Panc1 (cell line): ENCODE measurements around the gene ACMSD. TPM values are rescaled to one million over a fixed set of nuclear protein-coding genes. Genes with fewer than 3 reads are reported as not detected.

Experiments
- ATAC-seq: fragments of 200-7000 bp; cut with Tn5 transposase; 2 replicates; pipeline ENCODE4 v1.9.1; 2020; ENCODE audit warnings: mild to moderate bottlenecking, moderate library complexity
- BruUV-seq: library from RNA; stranded (reverse); fragments of 400-500 nt; replicated peaks from 2 replicates; lab custom pipeline; 2021; lab: Mats Ljungman, UMichigan
- CTCF ChIA-PET: fragments of 300-600 bp; sonication (Branson Sonifier 250); formaldehyde crosslinking; loops from one replicate; lab custom pipeline; 2022; ENCODE audit warnings: antibody characterized with exemption; lab: Charles Lee
- POLR2A ChIA-PET: fragments of 300-600 bp; sonication (Branson Sonifier 250); formaldehyde crosslinking; loops from one replicate; lab custom pipeline; 2022; ENCODE audit warnings: antibody characterized with exemption; lab: Charles Lee
- DNase-seq: peaks from one replicate; pipeline ENCODE4 v3.0.0-alpha.2; 2010; ENCODE audit warnings: low read depth, low spot score
- H3K27ac ChIP-seq: 2 replicates; pipeline ENCODE4 v1.5.1; 2011; ENCODE audit warnings: mild to moderate bottlenecking, low read length, inconsistent platforms
- H3K27me3 ChIP-seq: fragments of 200-500 bp; sonication (Bioruptor generic); 2 replicates; pipeline ENCODE4 v1.6.0; 2014; ENCODE audit warnings: low read length, inconsistent platforms; ENCODE audit not compliant: control insufficient read depth, insufficient read depth
- H3K36me3 ChIP-seq: fragments of 200-500 bp; sonication (Bioruptor generic); 2 replicates; pipeline ENCODE4 v1.5.1; 2014; ENCODE audit warnings: inconsistent platforms, mild to moderate bottlenecking, low read length, moderate library complexity; ENCODE audit not compliant: control insufficient read depth, insufficient read depth
- H3K4me1 ChIP-seq: 2 replicates; pipeline ENCODE4 v1.5.1; 2011; ENCODE audit warnings: inconsistent platforms, mild to moderate bottlenecking, low read length, moderate library complexity; ENCODE audit not compliant: control insufficient read depth, insufficient read depth
- H3K4me3 ChIP-seq, 2 experiments: 2 replicates each; pipeline ENCODE4 v1.5.1; 2011 to 2012; ENCODE audit warnings: low read depth in 2 of 2, low read length in 2 of 2, mild to moderate bottlenecking in 2 of 2, inconsistent platforms in 1 of 2, moderate library complexity in 1 of 2
- H3K9me3 ChIP-seq: fragments of 200-500 bp; sonication (Bioruptor generic); 2 replicates; pipeline ENCODE4 v1.5.1; 2014; ENCODE audit warnings: low read depth, mild to moderate bottlenecking, inconsistent platforms, low read length, moderate library complexity; ENCODE audit not compliant: control insufficient read depth, insufficient read depth
- POLR2AphosphoS5 ChIP-seq: IDR thresholded peaks from 2 replicates; pipeline ENCODE4 v1.6.1; 2012; ENCODE audit warnings: mild to moderate bottlenecking, low read depth, low read length, moderate library complexity
- REST ChIP-seq, 2 experiments: IDR thresholded peaks; 2 replicates each; pipeline ENCODE4 v1.6.1; 2011 to 2012; ENCODE audit warnings: low read depth in 2 of 2, control low read depth in 1 of 2, low read length in 1 of 2, mild to moderate bottlenecking in 1 of 2, moderate library complexity in 1 of 2; ENCODE audit not compliant: insufficient read depth in 1 of 2
- SIN3A ChIP-seq: IDR thresholded peaks from 2 replicates; pipeline ENCODE4 v1.6.1; 2012; ENCODE audit warnings: low read depth, mild to moderate bottlenecking, low read length, moderate library complexity, borderline replicate concordance; ENCODE audit not compliant: insufficient read depth
- TCF7L2 ChIP-seq: IDR thresholded peaks from 2 replicates; pipeline ENCODE4 v1.6.1; 2011; ENCODE audit warnings: mild to moderate bottlenecking, low read depth, low read length, inconsistent platforms
- in situ Hi-C: cut with HindIII; loops from 2 replicates; pipeline ENCODE4 v1.10.0; 2016; ENCODE audit warnings: low sequenced_read_pairs, low pct_unique_long_range_greater_than_20kb
- intact Hi-C: fragments of 100-400 bp; cut with micrococcal nuclease; formaldehyde crosslinking; loops from one replicate; pipeline ENCODE4 v1.10.0; 2022; ENCODE audit not compliant: unreplicated experiment
- total RNA-seq: library from RNA; stranded (reverse); gene quantifications from one replicate; pipeline ENCODE4 v1.2.1, GENCODE V29; 2021; ENCODE audit not compliant: unreplicated experiment
- TF ChIP-seq, protein P1 (sequence below): fragments of 450-650 bp; IDR thresholded peaks from 2 replicates; pipeline ENCODE4 v1.5.1; 2017; ENCODE audit warnings: mild to moderate bottlenecking

ACMSD gene
- total RNA-seq, 1 experiment from 2014 or later, result not detected

GRCh38 chr2:134791616-134792015 is 46.8 kb upstream of the ACMSD start:
- H3K9me3 ChIP-seq, result no peaks in the 10 kb centered on the region
- TF ChIP-seq, protein P1, sequence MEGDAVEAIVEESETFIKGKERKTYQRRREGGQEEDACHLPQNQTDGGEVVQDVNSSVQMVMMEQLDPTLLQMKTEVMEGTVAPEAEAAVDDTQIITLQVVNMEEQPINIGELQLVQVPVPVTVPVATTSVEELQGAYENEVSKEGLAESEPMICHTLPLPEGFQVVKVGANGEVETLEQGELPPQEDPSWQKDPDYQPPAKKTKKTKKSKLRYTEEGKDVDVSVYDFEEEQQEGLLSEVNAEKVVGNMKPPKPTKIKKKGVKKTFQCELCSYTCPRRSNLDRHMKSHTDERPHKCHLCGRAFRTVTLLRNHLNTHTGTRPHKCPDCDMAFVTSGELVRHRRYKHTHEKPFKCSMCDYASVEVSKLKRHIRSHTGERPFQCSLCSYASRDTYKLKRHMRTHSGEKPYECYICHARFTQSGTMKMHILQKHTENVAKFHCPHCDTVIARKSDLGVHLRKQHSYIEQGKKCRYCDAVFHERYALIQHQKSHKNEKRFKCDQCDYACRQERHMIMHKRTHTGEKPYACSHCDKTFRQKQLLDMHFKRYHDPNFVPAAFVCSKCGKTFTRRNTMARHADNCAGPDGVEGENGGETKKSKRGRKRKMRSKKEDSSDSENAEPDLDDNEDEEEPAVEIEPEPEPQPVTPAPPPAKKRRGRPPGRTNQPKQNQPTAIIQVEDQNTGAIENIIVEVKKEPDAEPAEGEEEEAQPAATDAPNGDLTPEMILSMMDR, result no peak
- no TSS peak for BruUV-seq
- DNase-seq (no peak), ATAC-seq (no peak)
- H3K36me3 ChIP-seq, result no peaks in the 10 kb centered on the region
- in situ Hi-C loops, result no loop called here
- no peaks in the 10 kb centered on the region for H3K4me1 ChIP-seq
- no peaks in the 10 kb centered on the region for H3K27me3 ChIP-seq
- intact Hi-C loops, result no loop called here
- ChIA-PET CTCF (no interaction called here), POLR2A (no interaction called here)
- H3K4me3 ChIP-seq, result no peak overlapping the region
- no peak overlapping the region for H3K27ac ChIP-seq

DNA sequence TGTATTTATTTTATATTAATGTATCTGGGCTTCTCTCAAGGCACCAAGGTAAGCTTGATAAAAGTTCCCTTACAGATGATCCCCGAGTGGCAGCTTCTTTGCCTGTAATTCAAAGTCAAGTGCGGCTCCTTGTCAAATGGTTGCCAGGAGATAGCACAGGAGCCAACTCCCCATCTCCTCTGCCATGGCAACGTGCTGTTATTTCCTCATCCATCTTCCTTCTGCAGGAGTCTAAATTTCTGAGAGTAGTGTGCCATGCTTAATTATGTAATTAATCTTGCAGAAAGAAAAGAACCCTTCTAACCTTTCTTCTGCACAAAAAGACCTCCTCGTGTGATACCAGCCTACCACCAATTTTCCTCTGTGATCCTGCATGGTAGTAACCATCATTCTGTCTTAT is 46.2 kb upstream of the ACMSD start:
- no TSS peak for BruUV-seq
- in situ Hi-C loops (no loop called here), intact Hi-C loops (no loop called here)
- Histone ChIP-seq H3K27ac (no peak overlapping the region), H3K27me3 (no peaks in the 10 kb centered on the region), H3K4me3 (no peak overlapping the region), H3K9me3 (no peaks in the 10 kb centered on the region), H3K36me3 (no peaks in the 10 kb centered on the region), H3K4me1 (no peaks in the 10 kb centered on the region)
- ATAC-seq (no peak), DNase-seq (no peak)
- CTCF ChIA-PET, result no interaction called here
- TF ChIP-seq, protein P1, result no peak
- no peak for TF ChIP-seq TCF7L2
- no peak for TF ChIP-seq POLR2AphosphoS5
- no peak for TF ChIP-seq SIN3A
- no peak for TF ChIP-seq REST (IDR thresholded peaks at IDR 0.05; ENCODE audit: insufficient read depth in 1 of 2, low read depth in 2 of 2, low read length in 1 of 2)
- POLR2A ChIA-PET, result no interaction called here

- CTCF ChIA-PET, result interaction anchor here (0.6 kb wide), 1 partner anchor 60 kb away, joined by 3 read pairs; no protein-coding TSS in a partner anchor
- BruUV-seq, result no TSS peak
- intact Hi-C loops, result no loop called here
Observed at GRCh38 chr2:134795765-134796164, 42.7 kb upstream of the ACMSD start.

More at GRCh38 chr2:134795765-134796164, 42.7 kb upstream of the ACMSD start:
- no peaks in the 10 kb centered on the region for H3K4me1 ChIP-seq
- H3K36me3 ChIP-seq, result no peaks in the 10 kb centered on the region
- TF ChIP-seq REST (IDR thresholded peaks at IDR 0.05; ENCODE audit: insufficient read depth in 1 of 2, low read depth in 2 of 2, low read length in 1 of 2), result no peak
- no peak overlapping the region for H3K27ac ChIP-seq
- POLR2A ChIA-PET, result no interaction called here
- DNase-seq (no peak), ATAC-seq (no peak)
- no peaks in the 10 kb centered on the region for H3K9me3 ChIP-seq
- no peaks in the 10 kb centered on the region for H3K27me3 ChIP-seq
- H3K4me3 ChIP-seq, result no peak overlapping the region
- in situ Hi-C loops, result no loop called here
